ENCODE measurements around the gene TBK1.

The TBK1 gene

GRCh38 chr12:64451687-64452558 is at the start of gene TBK1:
Gene TBK1, plus strand, starts transcription at chr12:64452120. Its CDS starts 3,751 bp downstream, at chr12:64455871.
- DNase-seq (ENCODE audit: low spot score), result peak; percentile 94
- peak; percentile 44 for FAIRE-seq

- FAIRE-seq (no peak), DNase-seq (ENCODE audit: low spot score) (no peak)
Observed at GRCh38 chr12:64402181-64402580, 49.7 kb upstream of the TBK1 start.

- DNase-seq (ENCODE audit: low spot score) (peak; percentile 97), FAIRE-seq (no peak)
Observed at GRCh38 chr12:64403707-64404469, 48.0 kb upstream of the TBK1 start, which contains the start of gene XPOT. Gene XPOT, plus strand, starts transcription at chr12:64404392. Its CDS starts 5,644 bp downstream, at chr12:64410036.

GRCh38 chr12:64404470-64405256 is 47.3 kb upstream of the TBK1 start:
- DNase-seq (ENCODE audit: low spot score) (peak; percentile 67), FAIRE-seq (no peak)

GRCh38 chr12:64407342-64408223 is 44.3 kb upstream of the TBK1 start:
- no peak for DNase-seq (ENCODE audit: low spot score)
- no peak for FAIRE-seq

- FAIRE-seq, result no peak
Observed at GRCh38 chr12:64411427-64411826, 40.5 kb upstream of the TBK1 start.

GRCh38 chr12:64412459-64412858 is 39.5 kb upstream of the TBK1 start:
- no peak for FAIRE-seq

More at GRCh38 chr12:64411427-64411826, 40.5 kb upstream of the TBK1 start:
- no peak for DNase-seq (ENCODE audit: low spot score)

GRCh38 chr12:64413884-64414283 is 38.0 kb upstream of the TBK1 start:
- no peak for DNase-seq (ENCODE audit: low spot score)
- no peak for FAIRE-seq

More at GRCh38 chr12:64412459-64412858, 39.5 kb upstream of the TBK1 start:
- no peak for DNase-seq (ENCODE audit: low spot score)

GRCh38 chr12:64418209-64418608 is 33.7 kb upstream of the TBK1 start:
- FAIRE-seq (no peak), DNase-seq (ENCODE audit: low spot score) (no peak)

GRCh38 chr12:64419696-64420095 is 32.2 kb upstream of the TBK1 start:
- FAIRE-seq, result no peak
- DNase-seq (ENCODE audit: low spot score), result no peak

- DNase-seq (ENCODE audit: low spot score) (no peak), FAIRE-seq (no peak)
Observed at GRCh38 chr12:64427988-64428387, 23.9 kb upstream of the TBK1 start.

GRCh38 chr12:64428956-64429355 is 23.0 kb upstream of the TBK1 start:
- DNase-seq (ENCODE audit: low spot score), result no peak
- FAIRE-seq, result no peak

- FAIRE-seq, result no peak
- no peak for DNase-seq (ENCODE audit: low spot score)
Observed at GRCh38 chr12:64430886-64431285, 21.0 kb upstream of the TBK1 start.

GRCh38 chr12:64431791-64432190 is 20.1 kb upstream of the TBK1 start:
- no peak for FAIRE-seq
- no peak for DNase-seq (ENCODE audit: low spot score)

GRCh38 chr12:64433915-64434314 is 18.0 kb upstream of the TBK1 start:
- FAIRE-seq, result no peak

GRCh38 chr12:64440100-64440499 is 11.8 kb upstream of the TBK1 start:
- no peak for FAIRE-seq
- DNase-seq (ENCODE audit: low spot score), result no peak

More at GRCh38 chr12:64433915-64434314, 18.0 kb upstream of the TBK1 start:
- DNase-seq (ENCODE audit: low spot score), result no peak

GRCh38 chr12:64445490-64445889 is 6.4 kb upstream of the TBK1 start:
- FAIRE-seq, result no peak

GRCh38 chr12:64446295-64446694 is 5.6 kb upstream of the TBK1 start:
- DNase-seq (ENCODE audit: low spot score), result no peak
- no peak for FAIRE-seq

More at GRCh38 chr12:64445490-64445889, 6.4 kb upstream of the TBK1 start:
- DNase-seq (ENCODE audit: low spot score), result no peak

GRCh38 chr12:64450057-64450640 is 1.8 kb upstream of the TBK1 start:
- FAIRE-seq (no peak), DNase-seq (ENCODE audit: low spot score) (no peak)
